Neural progenitor cell (in vitro differentiated cells): ENCODE data around the gene NDP. TPM values are rescaled to one million over a fixed set of nuclear protein-coding genes. Genes with fewer than 3 reads are reported as not detected.

Source experiments
- DNase-seq: peaks from one replicate; pipeline ENCODE4 v3.0.0-alpha.2; 2016; ENCODE audit warnings: low spot score
- H2AFZ ChIP-seq: fragments of 200-600 bp; sonication (generic); replicated peaks from 2 replicates; pipeline ENCODE4 v1.6.1; 2016; ENCODE audit warnings: antibody characterized with exemption
- H3F3A ChIP-seq: fragments of 200-600 bp; sonication (generic); 2 replicates; pipeline ENCODE4 v1.6.1; 2016; ENCODE audit warnings: antibody characterized with exemption, low read depth
- H3K27ac ChIP-seq: fragments of 200-600 bp; sonication (generic); 2 replicates; pipeline ENCODE4 v1.5.1; 2016; ENCODE audit warnings: mild to moderate bottlenecking
- H3K27me3 ChIP-seq: fragments of 200-600 bp; sonication (generic); 2 replicates; pipeline ENCODE4 v1.6.1; 2016; ENCODE audit warnings: mild to moderate bottlenecking, moderate library complexity
- H3K36me3 ChIP-seq: fragments of 200-600 bp; sonication (generic); 2 replicates; pipeline ENCODE4 v1.5.1; 2016
- H3K4me1 ChIP-seq: fragments of 200-600 bp; sonication (generic); 2 replicates; pipeline ENCODE4 v1.6.1; 2016; ENCODE audit warnings: mixed run types
- H3K4me2 ChIP-seq: fragments of 200-600 bp; sonication (generic); 2 replicates; pipeline ENCODE4 v1.6.1; 2016
- H3K4me3 ChIP-seq: fragments of 200-600 bp; sonication (generic); 2 replicates; pipeline ENCODE4 v1.5.1; 2016
- H3K79me2 ChIP-seq: fragments of 200-600 bp; sonication (generic); 2 replicates; pipeline ENCODE4 v1.6.1; 2016; ENCODE audit warnings: low read depth
- H3K9ac ChIP-seq: fragments of 200-600 bp; sonication (generic); 2 replicates; pipeline ENCODE4 v1.6.1; 2016
- H3K9me3 ChIP-seq: fragments of 200-600 bp; sonication (generic); 2 replicates; pipeline ENCODE4 v1.5.1; 2016; ENCODE audit warnings: low read depth
- H4K20me1 ChIP-seq: fragments of 200-600 bp; sonication (generic); 2 replicates; pipeline ENCODE4 v1.6.1; 2016; ENCODE audit warnings: low read depth
- H3K27ac Mint-ChIP-seq: 3 replicates; pipeline ENCODE4 v1.8.0; 2021; ENCODE audit warnings: mixed read lengths
- H3K27me3 Mint-ChIP-seq: 2 replicates; pipeline ENCODE4 v1.8.0; 2022; ENCODE audit warnings: low read depth, mild to moderate bottlenecking, inconsistent platforms, moderate library complexity, mixed read lengths; ENCODE audit not compliant: insufficient read depth
- H3K36me3 Mint-ChIP-seq: 3 replicates; pipeline ENCODE4 v1.8.0; 2021; ENCODE audit warnings: mixed read lengths
- H3K4me1 Mint-ChIP-seq: 3 replicates; pipeline ENCODE4 v1.8.0; 2021; ENCODE audit warnings: mixed read lengths
- H3K4me3 Mint-ChIP-seq: 3 replicates; pipeline ENCODE4 v1.8.0; 2021; ENCODE audit warnings: mild to moderate bottlenecking, moderate library complexity, mixed read lengths
- H3K9me3 Mint-ChIP-seq: 3 replicates; pipeline ENCODE4 v1.8.0; 2020; ENCODE audit warnings: mixed read lengths
- EZH2 ChIP-seq: fragments of 200-600 bp; sonication (generic); IDR thresholded peaks from 2 replicates; pipeline ENCODE4 v1.6.1; 2017; ENCODE audit warnings: antibody characterized with exemption, mild to moderate bottlenecking, moderate library complexity
- EZH2phosphoT487 ChIP-seq: fragments of 200-600 bp; sonication (generic); IDR thresholded peaks from 2 replicates; pipeline ENCODE4 v1.6.1; 2017; ENCODE audit warnings: antibody characterized with exemption
- total RNA-seq: library from RNA; depleted of rRNA; stranded (reverse); fragments of >200 nt; gene quantifications from 2 replicates; pipeline ENCODE4 v1.2.3, GENCODE V29; 2015; ENCODE audit warnings: low replicate concordance
- TF ChIP-seq, protein P1 (sequence below): fragments of 200-600 bp; sonication (generic); IDR thresholded peaks from 2 replicates; pipeline ENCODE4 v1.5.1; 2017; ENCODE audit warnings: antibody characterized with exemption, mild to moderate bottlenecking

The NDP gene
- total RNA-seq, 1 donor from 2014 or later = 2.5 TPM

- Mint-ChIP-seq H3K9me3 (peaks cover 2% of the 10 kb centered on the region), H3K4me3 (no peak overlapping the region), H3K27me3 (peaks cover 3% of the 10 kb centered on the region), H3K4me1 (no peaks in the 10 kb centered on the region), H3K36me3 (no peaks in the 10 kb centered on the region), H3K27ac (no peak overlapping the region)
- no peak for TF ChIP-seq EZH2phosphoT487
- TF ChIP-seq, protein P1, sequence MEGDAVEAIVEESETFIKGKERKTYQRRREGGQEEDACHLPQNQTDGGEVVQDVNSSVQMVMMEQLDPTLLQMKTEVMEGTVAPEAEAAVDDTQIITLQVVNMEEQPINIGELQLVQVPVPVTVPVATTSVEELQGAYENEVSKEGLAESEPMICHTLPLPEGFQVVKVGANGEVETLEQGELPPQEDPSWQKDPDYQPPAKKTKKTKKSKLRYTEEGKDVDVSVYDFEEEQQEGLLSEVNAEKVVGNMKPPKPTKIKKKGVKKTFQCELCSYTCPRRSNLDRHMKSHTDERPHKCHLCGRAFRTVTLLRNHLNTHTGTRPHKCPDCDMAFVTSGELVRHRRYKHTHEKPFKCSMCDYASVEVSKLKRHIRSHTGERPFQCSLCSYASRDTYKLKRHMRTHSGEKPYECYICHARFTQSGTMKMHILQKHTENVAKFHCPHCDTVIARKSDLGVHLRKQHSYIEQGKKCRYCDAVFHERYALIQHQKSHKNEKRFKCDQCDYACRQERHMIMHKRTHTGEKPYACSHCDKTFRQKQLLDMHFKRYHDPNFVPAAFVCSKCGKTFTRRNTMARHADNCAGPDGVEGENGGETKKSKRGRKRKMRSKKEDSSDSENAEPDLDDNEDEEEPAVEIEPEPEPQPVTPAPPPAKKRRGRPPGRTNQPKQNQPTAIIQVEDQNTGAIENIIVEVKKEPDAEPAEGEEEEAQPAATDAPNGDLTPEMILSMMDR = no peak
- TF ChIP-seq EZH2 = no peak
- H3K79me2 ChIP-seq = no peaks in the 10 kb centered on the region
- no peaks in the 10 kb centered on the region for H3F3A ChIP-seq
- no peaks in the 10 kb centered on the region for H4K20me1 ChIP-seq
- H2AFZ ChIP-seq = no peak overlapping the region
- DNase-seq = no peak
- no peak overlapping the region for H3K4me3 ChIP-seq
- H3K9ac ChIP-seq = no peak overlapping the region
- no peaks in the 10 kb centered on the region for H3K36me3 ChIP-seq
- H3K4me1 ChIP-seq = no peaks in the 10 kb centered on the region
- no peak overlapping the region for H3K4me2 ChIP-seq
- H3K27me3 ChIP-seq = no peaks in the 10 kb centered on the region
- H3K9me3 ChIP-seq = peaks cover 11% of the 10 kb centered on the region
- H3K27ac ChIP-seq = no peak overlapping the region
Observed at GRCh38 chrX:43998374-43998773, 25.2 kb upstream of the NDP start.

DNA sequence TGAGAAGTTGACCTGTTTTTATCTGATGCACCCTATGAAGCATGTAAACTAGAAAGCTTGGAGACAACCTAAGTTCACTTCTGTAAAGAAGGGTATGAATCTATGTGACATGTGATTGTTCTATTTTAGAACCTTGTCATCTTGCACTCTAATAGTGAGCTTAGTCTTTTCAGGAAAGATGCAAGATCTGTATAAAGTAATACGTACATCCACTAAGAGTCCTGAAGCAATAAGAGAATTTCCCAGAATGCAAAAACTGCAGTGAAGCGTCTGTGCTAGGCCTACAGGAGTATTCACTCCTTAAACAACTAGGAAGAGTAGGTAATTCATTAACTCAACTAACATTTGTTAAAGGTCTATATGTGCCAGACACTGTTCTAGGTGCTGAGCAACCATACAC, 23.3 kb upstream of the NDP start:
- Histone ChIP-seq H3K9me3 (peaks cover 7% of the 10 kb centered on the region), H3K79me2 (no peaks in the 10 kb centered on the region), H3K4me3 (no peak overlapping the region), H2AFZ (no peak overlapping the region), H3F3A (no peaks in the 10 kb centered on the region), H3K9ac (no peak overlapping the region), H3K4me2 (no peak overlapping the region), H3K4me1 (no peaks in the 10 kb centered on the region), H3K27me3 (no peaks in the 10 kb centered on the region), H4K20me1 (no peaks in the 10 kb centered on the region), H3K36me3 (no peaks in the 10 kb centered on the region), H3K27ac (no peak overlapping the region)
- no peaks in the 10 kb centered on the region for H3K4me1 Mint-ChIP-seq
- peaks cover 3% of the 10 kb centered on the region for H3K9me3 Mint-ChIP-seq
- no peak overlapping the region for H3K27ac Mint-ChIP-seq
- no peak overlapping the region for H3K4me3 Mint-ChIP-seq
- DNase-seq = no peak
- H3K27me3 Mint-ChIP-seq = no peaks in the 10 kb centered on the region
- no peaks in the 10 kb centered on the region for H3K36me3 Mint-ChIP-seq
- no peak for TF ChIP-seq EZH2phosphoT487
- TF ChIP-seq EZH2 = no peak
- TF ChIP-seq, protein P1 = no peak

- Mint-ChIP-seq H3K4me1 (no peaks in the 10 kb centered on the region), H3K9me3 (no peaks in the 10 kb centered on the region), H3K27me3 (no peaks in the 10 kb centered on the region), H3K27ac (no peak overlapping the region), H3K36me3 (no peaks in the 10 kb centered on the region), H3K4me3 (no peak overlapping the region)
- H3K4me2 ChIP-seq = no peak overlapping the region
- TF ChIP-seq, protein P1 = no peak
- TF ChIP-seq EZH2phosphoT487 = no peak
- TF ChIP-seq EZH2 = no peak
- no peak overlapping the region for H2AFZ ChIP-seq
- H4K20me1 ChIP-seq = no peaks in the 10 kb centered on the region
- H3K36me3 ChIP-seq = no peaks in the 10 kb centered on the region
- no peaks in the 10 kb centered on the region for H3F3A ChIP-seq
- no peaks in the 10 kb centered on the region for H3K79me2 ChIP-seq
- no peak overlapping the region for H3K9ac ChIP-seq
- H3K27me3 ChIP-seq = no peaks in the 10 kb centered on the region
- DNase-seq = no peak
- H3K4me1 ChIP-seq = no peaks in the 10 kb centered on the region
- H3K27ac ChIP-seq = no peak overlapping the region
- no peak overlapping the region for H3K4me3 ChIP-seq
- H3K9me3 ChIP-seq = peaks cover 13% of the 10 kb centered on the region
Observed at GRCh38 chrX:43986083-43986482, 12.9 kb upstream of the NDP start.
